ENCODE results near the gene OR6B2. TPM values are rescaled to one million over a fixed set of nuclear protein-coding genes. Genes with fewer than 3 reads are reported as not detected.

The OR6B2 gene
- total and polyA plus RNA-seq, 2 of the 4 experiments (the other 2 are of a cell fraction): not detected

DNA sequence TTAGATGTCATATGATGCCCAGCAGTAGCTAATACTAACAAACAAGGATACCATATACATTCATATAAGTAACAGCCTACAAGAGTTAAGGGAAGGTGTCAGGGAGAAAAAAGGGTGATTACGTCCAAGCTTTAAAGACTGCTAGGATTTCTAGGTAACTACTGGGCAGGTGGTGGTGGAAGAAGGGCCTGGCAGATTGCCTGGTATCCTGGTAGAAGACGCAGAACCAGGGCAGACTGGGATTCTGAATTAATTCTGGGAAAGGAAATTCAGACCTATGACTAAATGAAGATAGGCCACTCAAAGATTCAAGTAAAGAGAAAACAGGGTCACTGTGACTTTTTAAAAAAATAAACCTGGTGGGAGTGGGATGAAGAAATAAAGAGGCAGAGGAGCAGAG is 36.9 kb downstream of the OR6B2 start:
- H2AK9ac ChIP-seq (replicated peaks; ENCODE audit: low read depth, low read length, poor library complexity): no peak overlapping the region
- BruUV-seq (replicated peaks): no TSS peak
- H3K14ac ChIP-seq (replicated peaks; ENCODE audit: low read depth, low read length): no peak overlapping the region
- no peaks in the 10 kb centered on the region; the same call in 1 of the 2 replicates for H4K20me1 ChIP-seq (ENCODE audit: insufficient read depth, low read length)
- intact Hi-C loops (cut with micrococcal nuclease): loop anchor here (5.0 to 10.0 kb wide), 3 partner anchors 598 to 1146 kb away; partner anchors contain the start of gene TWIST2
- H3K56ac ChIP-seq (ENCODE audit: extremely low read depth, insufficient read depth, low read length): no peak overlapping the region
- H3K27me3 ChIP-seq (ENCODE audit: control insufficient read depth, insufficient read depth, low read length): no peaks in the 10 kb centered on the region
- no peak overlapping the region for H2BK15ac ChIP-seq (ENCODE audit: low read depth, low read length)
- H4K91ac ChIP-seq (ENCODE audit: insufficient read depth, low read depth, low read length): no peak overlapping the region
- H2BK20ac ChIP-seq (ENCODE audit: low read depth, low read length): no peak overlapping the region
- H3K18ac ChIP-seq (ENCODE audit: low read depth, low read length): no peak overlapping the region
- 0 out of 2 replicates have a peak, but pooled peaks cover 2% of the 10 kb centered on the region for H3K9me1 ChIP-seq (ENCODE audit: insufficient read depth, low read length)
- no peak overlapping the region for H2AFZ ChIP-seq (replicated peaks; ENCODE audit: low read length, poor library complexity)
- no peak overlapping the region for H3K4me3 ChIP-seq (ENCODE audit: insufficient read depth, low read depth, low read length)
- TF ChIP-seq, protein P1, sequence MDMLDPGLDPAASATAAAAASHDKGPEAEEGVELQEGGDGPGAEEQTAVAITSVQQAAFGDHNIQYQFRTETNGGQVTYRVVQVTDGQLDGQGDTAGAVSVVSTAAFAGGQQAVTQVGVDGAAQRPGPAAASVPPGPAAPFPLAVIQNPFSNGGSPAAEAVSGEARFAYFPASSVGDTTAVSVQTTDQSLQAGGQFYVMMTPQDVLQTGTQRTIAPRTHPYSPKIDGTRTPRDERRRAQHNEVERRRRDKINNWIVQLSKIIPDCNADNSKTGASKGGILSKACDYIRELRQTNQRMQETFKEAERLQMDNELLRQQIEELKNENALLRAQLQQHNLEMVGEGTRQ (IDR thresholded peaks at IDR 0.05; ENCODE audit: low read depth, low read length): no peak
- TF ChIP-seq CHD1 (IDR thresholded peaks at IDR 0.05; ENCODE audit: low read depth, low read length): no peak
- no peak for TF ChIP-seq NFE2L2 (IDR thresholded peaks at IDR 0.05; ENCODE audit: low read depth, low read length)
- TF ChIP-seq MAFK (IDR thresholded peaks at IDR 0.05; ENCODE audit: low read depth, low read length): no peak
- no peak for TF ChIP-seq SMC3 (IDR thresholded peaks at IDR 0.05; ENCODE audit: low read depth, low read length)
- no peak for TF ChIP-seq RCOR1 (IDR thresholded peaks at IDR 0.05; ENCODE audit: insufficient replicate concordance, low read length)
- TF ChIP-seq ELK1 (IDR thresholded peaks at IDR 0.05; ENCODE audit: borderline replicate concordance, low read depth, low read length): no peak
- no peak for TF ChIP-seq RAD21 (IDR thresholded peaks at IDR 0.05; ENCODE audit: low read length)
- TF ChIP-seq POLR2A (IDR thresholded peaks at IDR 0.05; ENCODE audit: low read depth, low read length): no peak
- TF ChIP-seq, protein P2, sequence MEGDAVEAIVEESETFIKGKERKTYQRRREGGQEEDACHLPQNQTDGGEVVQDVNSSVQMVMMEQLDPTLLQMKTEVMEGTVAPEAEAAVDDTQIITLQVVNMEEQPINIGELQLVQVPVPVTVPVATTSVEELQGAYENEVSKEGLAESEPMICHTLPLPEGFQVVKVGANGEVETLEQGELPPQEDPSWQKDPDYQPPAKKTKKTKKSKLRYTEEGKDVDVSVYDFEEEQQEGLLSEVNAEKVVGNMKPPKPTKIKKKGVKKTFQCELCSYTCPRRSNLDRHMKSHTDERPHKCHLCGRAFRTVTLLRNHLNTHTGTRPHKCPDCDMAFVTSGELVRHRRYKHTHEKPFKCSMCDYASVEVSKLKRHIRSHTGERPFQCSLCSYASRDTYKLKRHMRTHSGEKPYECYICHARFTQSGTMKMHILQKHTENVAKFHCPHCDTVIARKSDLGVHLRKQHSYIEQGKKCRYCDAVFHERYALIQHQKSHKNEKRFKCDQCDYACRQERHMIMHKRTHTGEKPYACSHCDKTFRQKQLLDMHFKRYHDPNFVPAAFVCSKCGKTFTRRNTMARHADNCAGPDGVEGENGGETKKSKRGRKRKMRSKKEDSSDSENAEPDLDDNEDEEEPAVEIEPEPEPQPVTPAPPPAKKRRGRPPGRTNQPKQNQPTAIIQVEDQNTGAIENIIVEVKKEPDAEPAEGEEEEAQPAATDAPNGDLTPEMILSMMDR (conservative IDR thresholded peaks at IDR 0.05; ENCODE audit: low read depth, low read length): no peak
- no peak for TF ChIP-seq MAZ (IDR thresholded peaks at IDR 0.05; ENCODE audit: borderline replicate concordance, low read depth, low read length)
- no peak for TF ChIP-seq FOS (IDR thresholded peaks at IDR 0.05; ENCODE audit: low read depth, low read length)
- no peaks in the 10 kb centered on the region for H3K9me3 ChIP-seq (ENCODE audit: control insufficient read depth, insufficient read depth, low read length)
- H3K9ac ChIP-seq (ENCODE audit: low read depth, low read length): no peak overlapping the region
- H2BK5ac ChIP-seq (ENCODE audit: low read depth, low read length, poor library complexity, severe bottlenecking): no peak overlapping the region
- H2AK5ac ChIP-seq (ENCODE audit: low read depth, low read length): no peak overlapping the region
- H2BK120ac ChIP-seq (ENCODE audit: low read depth, low read length): no peak overlapping the region
- H3K4ac ChIP-seq (ENCODE audit: low read depth, low read length): no peak overlapping the region
- H3K23ac ChIP-seq (ENCODE audit: low read depth, low read length): no peak overlapping the region
- H3K4me1 ChIP-seq (ENCODE audit: control insufficient read depth, insufficient read depth, low read length): no peaks in the 10 kb centered on the region
- in situ Hi-C loops (cut with MboI; ENCODE audit: low sequenced_read_pairs): loop anchor here (10.0 to 25.0 kb wide), 2 partner anchors 856 to 938 kb away; no protein-coding TSS in a partner anchor
- no peak overlapping the region for H4K8ac ChIP-seq (ENCODE audit: low read depth in 2 of 2, low read length in 2 of 2)
- H4K5ac ChIP-seq (ENCODE audit: low read depth, low read length): no peak overlapping the region
- ChIA-PET POLR2A (ENCODE audit: unreplicated experiment) (no interaction called here), CTCF (interaction anchor here (1.2 to 1.5 kb wide), 2 partner anchors 10 to 28 kb away, joined by 5 read pairs; no protein-coding TSS in a partner anchor)
- H3K36me3 ChIP-seq (ENCODE audit: control insufficient read depth, insufficient read depth, low read length): peaks cover 29% of the 10 kb centered on the region
- WGBS, 2 experiments (ENCODE audit: extremely low coverage in 2 of 2, insufficient read length in 1 of 2): 100% methylated on average over 2 of the region's 2 CpGs; no CpG with 5 or more reads in 1 of the 2 experiments
- H3K4me2 ChIP-seq (ENCODE audit: low read depth, low read length): no peak overlapping the region
- no peak overlapping the region for H3K27ac ChIP-seq (ENCODE audit: insufficient read depth, low read length)
- peaks cover 0 to 7% of the 10 kb centered on the region in 2 experiments; a peak in 2 of 4 replicates for H3K79me1 ChIP-seq (ENCODE audit: low read depth in 1 of 2, low read length in 2 of 2)
- DNase-seq: no peak
- no peak for ATAC-seq (ENCODE audit: low read depth)
- dilution Hi-C loops (cut with HindIII; ENCODE audit: low sequenced_read_pairs, unreplicated experiment): no loop called here
